HL-60/S4 treated with retinoic acid at 250 ng/mL for 4 days and 3 days (cell line): ENCODE data around the gene PIGO.

Experiments used
- in situ Hi-C: fragments of 300-500 bp; cut with MboI; formaldehyde crosslinking; loops from 2 replicates; pipeline ENCODE4 v1.7.0; 2022; ENCODE audit warnings: low sequenced_read_pairs

The PIGO gene

GRCh38 chr9:35096035-35096849 lies at the start of gene PIGO:
Gene PIGO (minus strand): TSS chr9:35096591. CDS start chr9:35095565, 1,026 bp downstream.
- in situ Hi-C loops: no loop called here

DNA sequence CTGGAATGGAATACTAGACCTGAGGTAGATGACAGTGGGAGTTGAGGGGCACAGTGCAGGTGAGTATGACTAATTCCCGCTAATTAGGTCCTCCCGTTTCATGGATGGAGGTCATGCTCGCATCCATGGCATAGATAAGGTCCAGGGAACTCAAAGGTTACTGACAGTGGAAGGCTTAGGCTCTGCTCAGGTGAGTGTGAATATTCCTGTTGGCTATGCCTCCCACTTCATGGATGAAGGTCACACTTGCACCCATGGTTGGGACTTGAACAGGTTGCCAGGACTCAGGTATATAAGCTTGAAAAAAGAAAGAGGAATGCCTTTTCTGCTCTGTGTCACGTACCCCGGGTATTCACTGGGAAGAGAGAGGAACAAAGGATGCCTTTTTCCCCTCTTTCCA lies 45.6 kb upstream of the PIGO start:
- in situ Hi-C loops: no loop called here

DNA sequence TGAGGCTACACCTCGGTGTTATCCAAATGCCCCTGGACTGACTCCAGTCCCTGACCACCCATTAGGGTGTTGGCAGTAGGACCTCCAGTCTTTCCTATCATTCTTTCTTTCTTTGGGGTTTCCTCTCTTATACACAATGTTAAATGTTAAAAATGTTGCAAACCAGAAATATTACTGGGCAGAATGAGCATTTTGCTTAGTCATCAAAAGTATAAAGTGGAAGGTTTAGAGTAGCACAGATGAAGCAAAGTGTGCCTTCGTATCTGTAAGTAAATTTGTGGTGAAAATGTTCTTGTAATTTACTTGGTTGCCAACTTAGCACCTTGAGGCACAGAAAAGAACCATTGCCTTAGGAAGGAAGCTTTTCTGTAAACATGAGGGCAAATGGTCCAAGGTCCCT lies 43.7 kb upstream of the PIGO start:
- in situ Hi-C loops: no loop called here

DNA sequence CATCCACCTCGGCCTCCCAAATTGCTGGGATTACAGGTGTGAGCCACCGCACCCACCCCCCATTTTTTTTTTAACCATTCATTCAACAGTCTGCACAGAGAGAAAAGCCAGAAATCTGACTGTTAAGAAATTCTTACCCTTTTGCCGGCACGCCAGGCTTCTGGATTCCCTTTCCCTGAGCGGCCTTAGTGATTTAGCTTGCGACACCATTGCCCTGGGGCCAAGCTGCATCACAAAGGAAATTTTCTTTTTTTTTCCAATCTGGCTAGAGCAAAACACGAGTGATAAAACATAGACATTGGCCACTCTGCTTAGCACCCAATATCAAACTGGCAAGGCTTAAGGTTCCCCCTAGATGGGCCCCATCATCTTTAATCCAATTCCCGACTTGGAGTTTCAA lies 40.5 kb upstream of the PIGO start:
- in situ Hi-C loops: no loop called here

DNA sequence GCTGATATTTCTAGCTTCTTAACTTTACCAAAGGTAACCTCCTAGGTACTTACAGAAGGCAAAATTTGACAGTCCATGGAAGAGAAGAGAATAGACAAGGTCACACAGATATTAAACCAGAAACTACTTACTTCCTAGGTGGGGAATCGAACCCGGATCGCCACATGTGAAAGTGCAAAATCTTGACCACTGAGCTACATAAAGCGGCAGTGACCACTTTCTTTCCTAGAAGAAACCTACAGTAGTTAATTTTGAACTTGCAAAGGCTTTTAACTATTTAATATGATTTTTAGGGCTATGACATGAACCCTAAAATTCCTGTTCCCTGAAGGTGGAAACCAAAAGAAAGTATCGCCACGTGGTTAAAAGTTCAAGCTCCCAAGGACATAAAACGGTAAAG lies 39.6 kb upstream of the PIGO start:
- in situ Hi-C loops: no loop called here

GRCh38 chr9:35134920-35135319 lies 38.5 kb upstream of the PIGO start:
- in situ Hi-C loops: no loop called here

DNA sequence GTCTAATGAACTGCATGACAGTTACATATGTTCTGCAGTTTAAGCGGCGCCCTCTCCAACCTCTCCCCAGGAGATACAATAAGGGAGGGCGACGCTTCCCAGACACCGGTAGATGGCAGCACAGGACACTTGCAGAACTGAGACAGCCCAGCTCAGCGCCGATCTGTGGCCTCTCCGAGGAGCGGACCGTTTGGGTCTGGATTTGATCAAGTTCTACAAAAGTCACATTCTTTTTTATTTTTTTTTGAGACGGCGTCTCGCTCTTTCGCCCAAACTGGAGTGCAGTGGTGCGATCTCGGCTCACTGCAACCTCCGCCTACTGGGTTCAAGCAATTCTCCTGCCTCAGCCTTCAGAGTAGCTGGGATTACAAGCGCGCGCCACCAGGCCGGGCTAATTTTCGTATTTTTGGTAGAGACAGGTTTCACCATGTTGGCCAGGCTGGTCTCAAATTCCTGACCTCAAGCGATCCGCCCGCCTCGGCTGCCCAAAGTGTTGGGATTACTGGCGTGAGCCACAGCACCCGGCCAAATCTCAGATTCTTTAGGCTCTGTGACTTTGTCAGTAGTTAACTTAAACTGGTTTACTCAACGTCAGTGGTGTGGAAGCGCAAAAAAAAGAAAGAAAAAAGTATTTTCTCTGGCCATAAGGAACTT lies 20.6 kb upstream of the PIGO start:
- in situ Hi-C loops: loop anchor here (10.0 kb wide), 1 partner anchor 348 kb away; no protein-coding TSS in a partner anchor

DNA sequence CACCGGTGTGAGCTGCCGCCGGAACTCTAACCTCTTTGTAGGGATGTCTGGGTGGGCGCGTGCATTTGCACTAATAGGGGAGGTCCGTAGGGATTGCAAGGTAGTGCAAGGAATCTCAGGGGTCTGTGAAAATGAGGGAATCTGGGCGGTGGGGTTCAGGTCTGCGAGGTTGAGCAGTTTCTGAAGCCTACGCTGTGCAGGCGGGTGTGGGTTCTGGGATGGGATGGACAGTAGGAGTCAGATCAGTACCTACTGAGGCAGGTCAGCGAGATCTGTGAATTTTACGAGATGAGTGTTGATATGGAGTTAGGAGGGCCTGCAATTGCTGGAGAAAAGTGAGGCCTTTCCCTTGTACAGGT lies 20.1 kb upstream of the PIGO start:
- in situ Hi-C loops: loop anchor here (10.0 kb wide), 1 partner anchor 348 kb away; no protein-coding TSS in a partner anchor

- in situ Hi-C loops: loop anchor here (10.0 kb wide), 1 partner anchor 349 kb away; no protein-coding TSS in a partner anchor
These were observed 19.5 kb upstream of the PIGO start, which contains the start of gene ATOSB for GRCh38 chr9:35115680-35116538. Gene ATOSB (minus strand): TSS chr9:35115862. CDS start chr9:35108274, 7,588 bp downstream.

- in situ Hi-C loops: loop anchor here (10.0 kb wide), 1 partner anchor 350 kb away; no protein-coding TSS in a partner anchor
These were observed 18.6 kb upstream of the PIGO start for GRCh38 chr9:35114840-35115628.

DNA sequence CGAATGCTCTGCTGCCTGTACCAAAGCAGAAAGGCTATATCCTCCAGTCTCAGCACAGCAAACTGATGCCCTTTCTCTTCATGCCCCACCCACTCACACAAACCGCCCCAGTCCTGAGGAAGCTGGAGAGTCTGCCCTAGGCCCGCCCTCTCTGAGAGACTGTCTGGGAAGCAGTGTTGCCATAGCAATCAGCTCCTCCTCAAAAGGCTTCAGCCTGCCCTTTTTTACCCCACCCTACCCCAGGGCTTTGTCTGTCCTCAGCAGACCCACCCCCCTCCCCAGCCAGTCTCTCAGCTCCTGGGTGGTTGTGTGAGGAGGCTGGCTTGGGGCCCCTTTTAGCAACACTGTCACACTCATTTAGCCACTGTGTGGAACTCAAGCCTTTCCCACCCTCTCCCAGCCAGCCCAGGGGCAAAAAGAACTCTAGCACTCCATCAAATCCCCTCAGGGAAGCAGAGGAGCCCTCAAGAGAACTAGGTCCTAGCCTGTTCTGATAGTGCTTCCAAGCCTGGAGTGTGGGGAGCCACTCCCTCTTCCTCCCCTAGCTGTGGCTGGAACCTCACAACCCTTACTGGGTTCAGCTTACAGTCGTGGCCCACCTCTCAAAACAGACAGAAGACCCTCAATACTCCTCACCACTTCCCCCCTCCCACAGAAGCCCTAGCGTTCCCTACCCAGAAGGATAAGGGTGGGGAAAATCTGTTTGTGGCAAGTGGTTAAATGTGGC lies 17.9 kb upstream of the PIGO start:
- in situ Hi-C loops: loop anchor here (10.0 kb wide), 1 partner anchor 351 kb away; no protein-coding TSS in a partner anchor

DNA sequence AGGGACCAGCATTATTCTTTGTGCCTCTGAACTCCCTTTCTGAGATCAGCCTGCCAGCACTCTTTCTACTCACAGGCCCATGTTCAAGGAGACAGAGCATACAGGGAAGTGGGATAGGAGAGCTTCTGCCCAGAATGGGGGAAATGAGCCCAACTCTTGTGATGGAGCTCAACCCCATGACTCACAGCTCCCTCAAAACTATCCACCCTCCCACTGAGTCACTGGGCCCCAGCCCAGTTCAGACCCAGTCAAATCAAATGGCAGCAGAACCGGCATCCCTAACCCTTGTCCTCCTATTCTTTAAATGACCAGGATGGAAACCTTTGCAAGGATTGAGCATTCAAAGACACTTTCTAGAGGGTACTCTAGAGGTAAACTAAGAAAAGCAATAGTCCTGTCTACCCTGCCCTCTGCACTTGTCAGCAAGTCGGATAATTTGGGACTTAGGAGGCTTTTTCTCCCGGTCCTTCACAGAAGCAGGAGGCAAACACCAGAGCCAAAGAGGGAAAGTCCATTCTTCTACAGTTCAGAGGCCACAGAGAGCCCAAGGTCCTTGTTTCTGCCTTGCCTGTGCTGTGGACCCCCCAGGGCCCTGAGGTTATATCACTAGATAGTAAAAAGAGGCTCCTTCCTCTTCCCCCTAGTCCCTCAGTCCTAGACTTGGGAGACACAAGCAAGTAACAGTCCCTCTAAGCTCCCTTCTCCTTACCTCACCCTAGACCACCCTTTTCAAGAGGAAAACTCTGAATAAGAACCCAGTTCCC lies 16.0 kb upstream of the PIGO start:
- in situ Hi-C loops: loop anchor here (10.0 kb wide), 1 partner anchor 352 kb away; no protein-coding TSS in a partner anchor

DNA sequence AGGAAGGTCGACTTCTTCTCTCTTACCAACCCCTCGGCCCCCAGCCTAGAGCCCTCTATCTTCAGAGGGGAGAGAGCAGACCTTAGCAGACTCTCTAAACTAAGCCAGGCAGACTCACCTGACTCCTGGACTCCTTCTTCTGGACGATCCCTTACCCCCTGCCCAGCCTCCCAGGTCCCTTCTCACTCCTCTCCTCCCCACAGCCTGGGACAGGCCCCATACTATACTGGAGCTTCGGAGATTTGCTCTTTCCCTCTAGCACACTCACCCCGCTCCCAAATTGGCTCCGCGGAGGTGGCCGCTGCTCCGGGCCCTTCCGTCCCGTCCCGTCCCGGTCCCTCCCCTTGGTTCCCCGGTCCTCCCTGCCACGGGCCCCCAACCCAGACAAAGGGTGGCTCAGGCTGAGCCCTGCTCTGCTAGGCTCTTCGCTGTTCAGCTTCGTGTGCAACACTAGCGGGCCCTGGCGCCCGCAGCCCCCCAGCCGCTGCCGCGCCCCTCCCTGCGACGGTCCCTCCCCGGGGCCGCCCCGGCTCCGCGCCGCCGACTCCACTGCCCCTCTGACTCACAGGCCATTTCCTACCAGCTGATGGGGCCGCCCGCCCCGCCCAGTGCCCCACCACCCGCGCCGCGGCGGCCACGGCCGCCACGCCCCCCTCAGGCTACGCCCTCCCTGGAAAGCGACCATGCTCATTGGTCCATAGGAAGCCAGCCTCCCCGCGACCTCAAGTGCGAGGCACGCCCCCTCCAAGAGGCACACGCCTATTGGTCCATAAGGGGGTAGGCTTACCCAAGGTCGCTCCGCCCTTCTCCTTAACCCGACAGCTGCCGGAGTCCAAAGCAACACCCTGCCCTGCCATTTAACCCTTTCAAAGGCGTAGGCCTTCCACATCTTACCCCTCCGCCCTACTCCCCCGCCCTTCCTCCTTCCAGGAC lies 14.9 kb upstream of the PIGO start:
- in situ Hi-C loops: loop anchor here (10.0 kb wide), 1 partner anchor 354 kb away; no protein-coding TSS in a partner anchor

DNA sequence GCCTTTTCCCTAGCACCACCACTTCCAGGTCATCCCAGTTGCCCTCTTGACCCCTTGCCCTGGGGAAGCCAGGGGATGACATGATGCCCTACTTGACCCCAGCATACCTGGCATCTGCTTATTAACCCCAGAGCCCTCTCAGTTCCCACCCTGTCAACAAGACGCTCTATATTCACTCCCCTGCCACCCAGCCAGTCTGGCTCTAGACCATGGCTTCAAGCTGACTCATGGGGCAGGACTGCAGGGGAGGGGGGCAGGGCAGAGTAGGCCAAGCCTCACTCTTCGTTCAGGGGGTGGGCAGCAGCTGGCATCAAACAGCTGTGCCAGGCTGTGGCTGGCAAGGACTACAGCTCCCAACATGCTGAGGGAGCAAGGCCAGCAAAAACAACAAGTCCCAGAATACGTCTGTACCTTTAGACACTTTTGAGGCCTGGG lies 14.0 kb upstream of the PIGO start:
- in situ Hi-C loops: loop anchor here (10.0 kb wide), 1 partner anchor 354 kb away; no protein-coding TSS in a partner anchor

DNA sequence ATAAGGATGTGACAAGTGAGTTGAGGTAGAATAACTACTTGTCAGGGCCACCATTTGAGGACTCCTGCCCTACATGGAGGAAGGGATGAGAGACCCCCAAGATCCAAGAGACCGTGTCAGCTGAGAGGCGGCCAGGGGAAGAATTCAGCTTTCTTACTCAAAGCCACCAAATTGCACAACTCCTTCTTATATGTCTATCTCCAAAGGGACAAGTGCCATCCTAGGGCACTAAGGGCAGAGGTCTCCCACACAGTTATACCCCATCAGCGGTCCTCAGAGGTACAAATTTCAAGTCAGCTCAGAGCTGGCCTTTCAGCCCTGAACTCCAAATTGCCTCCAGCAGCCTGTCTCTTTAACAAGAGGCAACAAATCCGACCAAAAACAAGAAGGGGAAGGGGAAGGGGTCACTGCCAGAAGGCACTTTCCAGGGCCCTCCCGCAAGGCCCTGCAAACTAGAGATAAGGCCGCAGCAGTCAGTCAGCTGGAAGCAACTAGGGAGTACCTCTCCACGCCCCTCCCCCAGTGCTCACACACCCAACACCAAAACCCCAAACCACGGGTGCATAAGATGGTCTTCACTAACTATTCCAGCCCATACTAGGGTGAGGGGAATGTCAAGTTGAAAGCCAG lies 12.7 kb upstream of the PIGO start:
- in situ Hi-C loops: no loop called here

GRCh38 chr9:35108461-35108860 lies 12.1 kb upstream of the PIGO start:
- in situ Hi-C loops: no loop called here
